HFF-Myc (cell line): ENCODE data around the gene TMIGD3.
A peak's percentile ranks its signal among the peaks of the same experiment; 100 is the strongest.

Experiments used
- DNase-seq: peaks from one replicate; pipeline ENCODE4 v3.0.0-alpha.2; 2011; ENCODE audit warnings: low read depth; ENCODE audit errors: extremely low read depth
- H3K4me3 ChIP-seq: replicated peaks from 2 replicates; pipeline ENCODE4 v1.5.1; 2011; ENCODE audit warnings: low read depth, mild to moderate bottlenecking, control low read depth, low read length
- CTCF ChIP-seq: IDR thresholded peaks from 2 replicates; pipeline ENCODE4 v1.5.1; 2012; ENCODE audit warnings: mild to moderate bottlenecking, low read depth, low read length, control low read depth; ENCODE audit errors: missing control alignments

Gene TMIGD3

GRCh38 chr1:111463029-111463683, 40.3 kb downstream of the TMIGD3 start:
- no peak for TF ChIP-seq CTCF
- no peak overlapping the region for H3K4me3 ChIP-seq
- DNase-seq, result peak; percentile 10

- TF ChIP-seq CTCF, result no peak
- no peak overlapping the region for H3K4me3 ChIP-seq
Measured at GRCh38 chr1:111462370-111463028, 40.9 kb downstream of the TMIGD3 start.

GRCh38 chr1:111461765-111462164, 41.7 kb downstream of the TMIGD3 start:
- no peak for TF ChIP-seq CTCF
- no peak overlapping the region for H3K4me3 ChIP-seq
- DNase-seq, result no peak

More at GRCh38 chr1:111462370-111463028, 40.9 kb downstream of the TMIGD3 start:
- no peak for DNase-seq

GRCh38 chr1:111455642-111456031, 47.8 kb downstream of the TMIGD3 start:
- TF ChIP-seq CTCF, result no peak
- no peak overlapping the region for H3K4me3 ChIP-seq
- no peak for DNase-seq

GRCh38 chr1:111454859-111455641, 48.4 kb downstream of the TMIGD3 start:
- TF ChIP-seq CTCF, result no peak
- DNase-seq, result no peak
- H3K4me3 ChIP-seq, result no peak overlapping the region

- no peak for TF ChIP-seq CTCF
- no peak for DNase-seq
- no peak overlapping the region for H3K4me3 ChIP-seq
Measured at GRCh38 chr1:111453706-111454105, 49.7 kb downstream of the TMIGD3 start.
